HEK293 (cell line): ENCODE data around the gene KLHL6.
A peak's percentile ranks its signal among the peaks of the same experiment; 100 is the strongest.

Experiments
- GLI4 ChIP-seq: fragments of 450-650 bp; formaldehyde crosslinking; IDR thresholded peaks from 2 replicates; pipeline ENCODE4 v1.5.1; 2016; ENCODE audit warnings: missing biosample characterization, missing genetic modification characterization
- HOXD13 ChIP-seq: sonication (generic); formaldehyde crosslinking; IDR thresholded peaks from 2 replicates; pipeline ENCODE4 v1.8.0; 2022; ENCODE audit warnings: missing genetic modification reagents, borderline replicate concordance
- IKZF3 ChIP-seq: fragments of 450-650 bp; IDR thresholded peaks from 2 replicates; pipeline ENCODE4 v1.5.0; 2018; ENCODE audit warnings: missing biosample characterization, mild to moderate bottlenecking, missing genetic modification characterization, moderate library complexity
- RBAK ChIP-seq: fragments of 450-650 bp; formaldehyde crosslinking; IDR thresholded peaks from 2 replicates; pipeline ENCODE4 v1.5.1; 2016; ENCODE audit warnings: missing biosample characterization, missing genetic modification characterization
- SP7 ChIP-seq: fragments of 450-650 bp; formaldehyde crosslinking; IDR thresholded peaks from 2 replicates; pipeline ENCODE4 v1.5.1; 2016; ENCODE audit warnings: missing biosample characterization, missing genetic modification characterization
- ZBTB21 ChIP-seq: fragments of 450-650 bp; formaldehyde crosslinking; IDR thresholded peaks from 2 replicates; pipeline ENCODE4 v1.5.1; 2017; ENCODE audit warnings: missing biosample characterization, missing genetic modification characterization
- ZEB2 ChIP-seq: fragments of 450-650 bp; formaldehyde crosslinking; IDR thresholded peaks from 2 replicates; pipeline ENCODE4 v1.5.1; 2016; ENCODE audit warnings: missing biosample characterization, missing genetic modification characterization
- ZFHX2 ChIP-seq: fragments of 450-650 bp; formaldehyde crosslinking; conservative IDR thresholded peaks from 2 replicates; pipeline ENCODE4 v1.5.1; 2016; ENCODE audit warnings: missing biosample characterization, missing genetic modification characterization
- ZFP41 ChIP-seq: fragments of 450-650 bp; formaldehyde crosslinking; IDR thresholded peaks from 2 replicates; pipeline ENCODE4 v1.5.1; 2016; ENCODE audit warnings: missing biosample characterization, missing genetic modification characterization, borderline replicate concordance
- ZIC2 ChIP-seq: fragments of 450-650 bp; formaldehyde crosslinking; IDR thresholded peaks from 2 replicates; pipeline ENCODE4 v1.5.1; 2016; ENCODE audit warnings: missing biosample characterization, missing genetic modification characterization
- ZNF112 ChIP-seq: fragments of 450-650 bp; formaldehyde crosslinking; IDR thresholded peaks from 2 replicates; pipeline ENCODE4 v1.5.0; 2017; ENCODE audit warnings: missing biosample characterization, missing genetic modification characterization
- ZNF16 ChIP-seq: fragments of 450-650 bp; formaldehyde crosslinking; IDR thresholded peaks from 2 replicates; pipeline ENCODE4 v1.5.1; 2016; ENCODE audit warnings: low read depth, missing biosample characterization, missing genetic modification characterization
- ZNF174 ChIP-seq: fragments of 450-650 bp; formaldehyde crosslinking; IDR thresholded peaks from 2 replicates; pipeline ENCODE4 v1.5.0; 2017; ENCODE audit warnings: missing biosample characterization, mild to moderate bottlenecking, missing genetic modification characterization
- ZNF221 ChIP-seq: fragments of 450-650 bp; formaldehyde crosslinking; IDR thresholded peaks from 2 replicates; pipeline ENCODE4 v1.5.1; 2017; ENCODE audit warnings: missing biosample characterization, missing genetic modification characterization, borderline replicate concordance
- ZNF416 ChIP-seq: fragments of 450-650 bp; formaldehyde crosslinking; IDR thresholded peaks from 2 replicates; pipeline ENCODE4 v1.5.1; 2016; ENCODE audit warnings: missing biosample characterization, missing genetic modification characterization
- ZNF426 ChIP-seq: fragments of 450-650 bp; formaldehyde crosslinking; IDR thresholded peaks from 2 replicates; pipeline ENCODE4 v1.5.1; 2017; ENCODE audit warnings: missing biosample characterization, missing genetic modification characterization, mild to moderate bottlenecking, inconsistent platforms, moderate library complexity
- ZNF473 ChIP-seq: fragments of 450-650 bp; formaldehyde crosslinking; IDR thresholded peaks from 2 replicates; pipeline ENCODE4 v1.5.1; 2017; ENCODE audit warnings: missing biosample characterization, missing genetic modification characterization
- ZNF501 ChIP-seq: fragments of 450-650 bp; formaldehyde crosslinking; IDR thresholded peaks from 2 replicates; pipeline ENCODE4 v1.5.1; 2016; ENCODE audit warnings: missing biosample characterization, missing genetic modification characterization
- ZNF548 ChIP-seq: fragments of 450-650 bp; formaldehyde crosslinking; IDR thresholded peaks from 2 replicates; pipeline ENCODE4 v1.5.1; 2016; ENCODE audit warnings: missing biosample characterization, missing genetic modification characterization
- ZNF624 ChIP-seq: fragments of 450-650 bp; formaldehyde crosslinking; IDR thresholded peaks from 2 replicates; pipeline ENCODE4 v1.5.1; 2017; ENCODE audit warnings: missing biosample characterization, missing genetic modification characterization
- ZNF660 ChIP-seq: fragments of 450-650 bp; IDR thresholded peaks from 2 replicates; pipeline ENCODE4 v1.5.1; 2018; ENCODE audit warnings: missing biosample characterization, mild to moderate bottlenecking, missing genetic modification characterization
- ZNF830 ChIP-seq: fragments of 450-650 bp; IDR thresholded peaks from 2 replicates; pipeline ENCODE4 v1.5.0; 2018; ENCODE audit warnings: missing biosample characterization, missing genetic modification characterization, low read depth, mild to moderate bottlenecking, moderate library complexity
- ZSCAN23 ChIP-seq: fragments of 450-650 bp; formaldehyde crosslinking; IDR thresholded peaks from 2 replicates; pipeline ENCODE4 v1.5.1; 2016; ENCODE audit warnings: missing biosample characterization, missing genetic modification characterization
- TF ChIP-seq, protein P1 (sequence below): fragments of 450-650 bp; formaldehyde crosslinking; IDR thresholded peaks from 2 replicates; pipeline ENCODE4 v1.5.1; 2016; ENCODE audit warnings: missing biosample characterization, missing genetic modification characterization
- TF ChIP-seq, protein P2 (sequence below): fragments of 450-650 bp; IDR thresholded peaks from 2 replicates; pipeline ENCODE4 v1.5.1; 2018; ENCODE audit warnings: missing biosample characterization, missing genetic modification characterization
- TF ChIP-seq, protein P3 (sequence below): fragments of 450-650 bp; formaldehyde crosslinking; IDR thresholded peaks from 2 replicates; pipeline ENCODE4 v1.5.1; 2016; ENCODE audit warnings: missing biosample characterization, missing genetic modification characterization
- TF ChIP-seq, protein P4 (sequence below): fragments of 450-650 bp; formaldehyde crosslinking; IDR thresholded peaks from 2 replicates; pipeline ENCODE4 v1.5.1; 2016; ENCODE audit warnings: missing biosample characterization, missing genetic modification characterization
- TF ChIP-seq, protein P5 (sequence below): fragments of 450-650 bp; formaldehyde crosslinking; IDR thresholded peaks from 2 replicates; pipeline ENCODE4 v1.5.1; 2016; ENCODE audit warnings: missing biosample characterization, missing genetic modification characterization
- TF ChIP-seq, protein P6 (sequence below): fragments of 450-650 bp; formaldehyde crosslinking; IDR thresholded peaks from 2 replicates; pipeline ENCODE4 v1.5.1; 2016; ENCODE audit warnings: missing biosample characterization, missing genetic modification characterization, low read depth

The KLHL6 gene

DNA sequence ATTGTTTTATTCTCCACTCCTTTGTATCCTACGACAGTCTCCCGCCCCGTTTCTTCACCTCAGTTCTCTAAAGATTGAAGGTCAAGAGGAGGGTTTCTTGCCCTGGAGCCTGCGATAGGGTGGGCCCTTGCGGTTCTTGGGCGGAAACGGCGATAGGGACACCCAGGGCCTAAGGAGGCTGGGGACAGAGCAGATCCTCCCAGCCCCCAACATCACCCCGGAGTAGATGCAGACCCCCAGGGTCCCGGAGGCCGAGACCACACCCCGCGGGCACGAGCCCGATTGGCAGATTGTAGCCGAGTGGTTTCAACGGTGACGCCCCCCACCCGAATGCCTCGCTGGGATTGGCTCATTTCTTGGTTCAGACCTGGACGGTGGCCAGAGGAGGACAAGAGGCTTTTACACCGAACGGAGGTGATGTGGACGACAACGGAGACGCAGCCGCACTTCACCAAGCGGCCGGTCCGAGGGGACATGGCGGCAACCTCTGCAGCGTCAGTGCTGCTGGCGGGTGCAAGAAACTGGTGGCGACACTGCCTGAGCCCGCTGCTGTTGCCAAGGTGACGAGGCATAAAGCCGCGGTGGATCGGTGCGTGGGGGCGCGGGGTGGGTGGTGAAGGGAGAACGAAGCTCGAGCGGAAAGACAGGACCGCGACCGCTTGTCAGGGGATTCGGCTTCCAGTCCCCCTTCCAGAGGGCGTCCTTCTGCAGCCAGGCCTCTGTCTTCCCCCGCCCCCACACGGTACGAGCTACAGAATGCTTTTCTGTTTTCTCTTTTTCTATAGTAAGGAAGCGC lies 108.1 kb downstream of the KLHL6 start (continued):
- TF ChIP-seq, protein P1, sequence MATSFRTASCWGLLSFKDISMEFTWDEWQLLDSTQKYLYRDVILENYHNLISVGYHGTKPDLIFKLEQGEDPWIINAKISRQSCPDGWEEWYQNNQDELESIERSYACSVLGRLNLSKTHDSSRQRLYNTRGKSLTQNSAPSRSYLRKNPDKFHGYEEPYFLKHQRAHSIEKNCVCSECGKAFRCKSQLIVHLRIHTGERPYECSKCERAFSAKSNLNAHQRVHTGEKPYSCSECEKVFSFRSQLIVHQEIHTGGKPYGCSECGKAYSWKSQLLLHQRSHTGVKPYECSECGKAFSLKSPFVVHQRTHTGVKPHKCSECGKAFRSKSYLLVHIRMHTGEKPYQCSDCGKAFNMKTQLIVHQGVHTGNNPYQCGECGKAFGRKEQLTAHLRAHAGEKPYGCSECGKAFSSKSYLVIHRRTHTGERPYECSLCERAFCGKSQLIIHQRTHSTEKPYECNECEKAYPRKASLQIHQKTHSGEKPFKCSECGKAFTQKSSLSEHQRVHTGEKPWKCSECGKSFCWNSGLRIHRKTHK, result no peak
- TF ChIP-seq HOXD13 (CRISPR knock-in tag) (no peak), ZFHX2 (peak; percentile 88), SP7 (tag by site-specific recombination) (peak; percentile 76), ZNF416 (tag by site-specific recombination) (no peak), ZFP41 (no peak), ZNF112 (tag by site-specific recombination) (no peak), ZBTB21 (no peak), ZNF660 (tag by site-specific recombination) (no peak; the same call in none of the 2 replicates), IKZF3 (tag by site-specific recombination) (no peak), ZNF426 (no peak), ZNF174 (tag by site-specific recombination) (no peak), ZNF624 (no peak), ZNF548 (tag by site-specific recombination) (no peak), ZEB2 (tag by site-specific recombination) (peak; percentile 80; the same call in 1 of the 2 replicates), ZSCAN23 (no peak), RBAK (tag by site-specific recombination) (no peak), GLI4 (no peak), ZNF501 (tag by site-specific recombination) (peak; percentile 95), ZNF473 (no peak), ZNF830 (tag by site-specific recombination) (no peak), ZNF16 (no peak), ZIC2 (tag by site-specific recombination) (0 out of 2 replicates have a peak, but pooled peaks have one; percentile 19), ZNF221 (no peak)
- TF ChIP-seq, protein P2, sequence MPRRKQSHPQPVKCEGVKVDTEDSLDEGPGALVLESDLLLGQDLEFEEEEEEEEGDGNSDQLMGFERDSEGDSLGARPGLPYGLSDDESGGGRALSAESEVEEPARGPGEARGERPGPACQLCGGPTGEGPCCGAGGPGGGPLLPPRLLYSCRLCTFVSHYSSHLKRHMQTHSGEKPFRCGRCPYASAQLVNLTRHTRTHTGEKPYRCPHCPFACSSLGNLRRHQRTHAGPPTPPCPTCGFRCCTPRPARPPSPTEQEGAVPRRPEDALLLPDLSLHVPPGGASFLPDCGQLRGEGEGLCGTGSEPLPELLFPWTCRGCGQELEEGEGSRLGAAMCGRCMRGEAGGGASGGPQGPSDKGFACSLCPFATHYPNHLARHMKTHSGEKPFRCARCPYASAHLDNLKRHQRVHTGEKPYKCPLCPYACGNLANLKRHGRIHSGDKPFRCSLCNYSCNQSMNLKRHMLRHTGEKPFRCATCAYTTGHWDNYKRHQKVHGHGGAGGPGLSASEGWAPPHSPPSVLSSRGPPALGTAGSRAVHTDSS, result no peak
- TF ChIP-seq, protein P3, sequence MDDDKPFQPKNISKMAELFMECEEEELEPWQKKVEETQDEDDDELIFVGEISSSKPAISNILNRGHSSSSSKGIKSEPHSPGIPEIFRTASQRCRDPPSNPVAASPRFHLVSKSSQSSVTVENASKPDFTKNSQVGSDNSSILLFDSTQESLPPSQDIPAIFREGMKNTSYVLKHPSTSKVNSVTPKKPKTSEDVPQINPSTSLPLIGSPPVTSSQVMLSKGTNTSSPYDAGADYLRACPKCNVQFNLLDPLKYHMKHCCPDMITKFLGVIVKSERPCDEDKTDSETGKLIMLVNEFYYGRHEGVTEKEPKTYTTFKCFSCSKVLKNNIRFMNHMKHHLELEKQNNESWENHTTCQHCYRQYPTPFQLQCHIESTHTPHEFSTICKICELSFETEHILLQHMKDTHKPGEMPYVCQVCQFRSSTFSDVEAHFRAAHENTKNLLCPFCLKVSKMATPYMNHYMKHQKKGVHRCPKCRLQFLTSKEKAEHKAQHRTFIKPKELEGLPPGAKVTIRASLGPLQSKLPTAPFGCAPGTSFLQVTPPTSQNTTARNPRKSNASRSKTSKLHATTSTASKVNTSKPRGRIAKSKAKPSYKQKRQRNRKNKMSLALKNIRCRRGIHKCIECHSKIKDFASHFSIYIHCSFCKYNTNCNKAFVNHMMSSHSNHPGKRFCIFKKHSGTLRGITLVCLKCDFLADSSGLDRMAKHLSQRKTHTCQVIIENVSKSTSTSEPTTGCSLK (tag by site-specific recombination), result no peak
- TF ChIP-seq, protein P4, sequence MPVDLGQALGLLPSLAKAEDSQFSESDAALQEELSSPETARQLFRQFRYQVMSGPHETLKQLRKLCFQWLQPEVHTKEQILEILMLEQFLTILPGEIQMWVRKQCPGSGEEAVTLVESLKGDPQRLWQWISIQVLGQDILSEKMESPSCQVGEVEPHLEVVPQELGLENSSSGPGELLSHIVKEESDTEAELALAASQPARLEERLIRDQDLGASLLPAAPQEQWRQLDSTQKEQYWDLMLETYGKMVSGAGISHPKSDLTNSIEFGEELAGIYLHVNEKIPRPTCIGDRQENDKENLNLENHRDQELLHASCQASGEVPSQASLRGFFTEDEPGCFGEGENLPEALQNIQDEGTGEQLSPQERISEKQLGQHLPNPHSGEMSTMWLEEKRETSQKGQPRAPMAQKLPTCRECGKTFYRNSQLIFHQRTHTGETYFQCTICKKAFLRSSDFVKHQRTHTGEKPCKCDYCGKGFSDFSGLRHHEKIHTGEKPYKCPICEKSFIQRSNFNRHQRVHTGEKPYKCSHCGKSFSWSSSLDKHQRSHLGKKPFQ (tag by site-specific recombination), result no peak
- TF ChIP-seq, protein P5, sequence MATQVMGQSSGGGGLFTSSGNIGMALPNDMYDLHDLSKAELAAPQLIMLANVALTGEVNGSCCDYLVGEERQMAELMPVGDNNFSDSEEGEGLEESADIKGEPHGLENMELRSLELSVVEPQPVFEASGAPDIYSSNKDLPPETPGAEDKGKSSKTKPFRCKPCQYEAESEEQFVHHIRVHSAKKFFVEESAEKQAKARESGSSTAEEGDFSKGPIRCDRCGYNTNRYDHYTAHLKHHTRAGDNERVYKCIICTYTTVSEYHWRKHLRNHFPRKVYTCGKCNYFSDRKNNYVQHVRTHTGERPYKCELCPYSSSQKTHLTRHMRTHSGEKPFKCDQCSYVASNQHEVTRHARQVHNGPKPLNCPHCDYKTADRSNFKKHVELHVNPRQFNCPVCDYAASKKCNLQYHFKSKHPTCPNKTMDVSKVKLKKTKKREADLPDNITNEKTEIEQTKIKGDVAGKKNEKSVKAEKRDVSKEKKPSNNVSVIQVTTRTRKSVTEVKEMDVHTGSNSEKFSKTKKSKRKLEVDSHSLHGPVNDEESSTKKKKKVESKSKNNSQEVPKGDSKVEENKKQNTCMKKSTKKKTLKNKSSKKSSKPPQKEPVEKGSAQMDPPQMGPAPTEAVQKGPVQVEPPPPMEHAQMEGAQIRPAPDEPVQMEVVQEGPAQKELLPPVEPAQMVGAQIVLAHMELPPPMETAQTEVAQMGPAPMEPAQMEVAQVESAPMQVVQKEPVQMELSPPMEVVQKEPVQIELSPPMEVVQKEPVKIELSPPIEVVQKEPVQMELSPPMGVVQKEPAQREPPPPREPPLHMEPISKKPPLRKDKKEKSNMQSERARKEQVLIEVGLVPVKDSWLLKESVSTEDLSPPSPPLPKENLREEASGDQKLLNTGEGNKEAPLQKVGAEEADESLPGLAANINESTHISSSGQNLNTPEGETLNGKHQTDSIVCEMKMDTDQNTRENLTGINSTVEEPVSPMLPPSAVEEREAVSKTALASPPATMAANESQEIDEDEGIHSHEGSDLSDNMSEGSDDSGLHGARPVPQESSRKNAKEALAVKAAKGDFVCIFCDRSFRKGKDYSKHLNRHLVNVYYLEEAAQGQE (tag by site-specific recombination), result 0 out of 2 replicates have a peak, but pooled peaks have one; percentile 18
- TF ChIP-seq, protein P6, sequence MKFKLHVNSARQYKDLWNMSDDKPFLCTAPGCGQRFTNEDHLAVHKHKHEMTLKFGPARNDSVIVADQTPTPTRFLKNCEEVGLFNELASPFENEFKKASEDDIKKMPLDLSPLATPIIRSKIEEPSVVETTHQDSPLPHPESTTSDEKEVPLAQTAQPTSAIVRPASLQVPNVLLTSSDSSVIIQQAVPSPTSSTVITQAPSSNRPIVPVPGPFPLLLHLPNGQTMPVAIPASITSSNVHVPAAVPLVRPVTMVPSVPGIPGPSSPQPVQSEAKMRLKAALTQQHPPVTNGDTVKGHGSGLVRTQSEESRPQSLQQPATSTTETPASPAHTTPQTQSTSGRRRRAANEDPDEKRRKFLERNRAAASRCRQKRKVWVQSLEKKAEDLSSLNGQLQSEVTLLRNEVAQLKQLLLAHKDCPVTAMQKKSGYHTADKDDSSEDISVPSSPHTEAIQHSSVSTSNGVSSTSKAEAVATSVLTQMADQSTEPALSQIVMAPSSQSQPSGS, result no peak
